ENCODE results near the gene GRAP2. TPM values are rescaled to one million over a fixed set of nuclear protein-coding genes. Genes with fewer than 3 reads are reported as not detected.

The GRAP2 gene
- total and polyA plus RNA-seq, 9 of the 15 experiments (the other 6 are each of a cell fraction or from before 2014, with no cell fraction given): 4.8 to 88.7 (median 60.4) TPM

GRCh38 chr22:39965748-39966147 lies 64.9 kb downstream of the GRAP2 start (continued):
- no peak for TF ChIP-seq ARID4B (CRISPR knock-in tag; IDR thresholded peaks at IDR 0.05)
- 0 out of 2 replicates have a peak, but pooled peaks have one; percentile 10 for TF ChIP-seq POLR2H (tag; IDR thresholded peaks at IDR 0.05; ENCODE audit: low read depth)
- peak; percentile 69 for TF ChIP-seq SOX6 (IDR thresholded peaks at IDR 0.05)
- TF ChIP-seq ZNF217 (CRISPR knock-in tag; IDR thresholded peaks at IDR 0.05): no peak
- no peak for TF ChIP-seq BRD4 (IDR thresholded peaks at IDR 0.05)
- peak; percentile 87 for TF ChIP-seq TCF3 (CRISPR knock-in tag; IDR thresholded peaks at IDR 0.05)
- TF ChIP-seq ZEB2 (IDR thresholded peaks at IDR 0.05): peak; percentile 94
- TF ChIP-seq TOE1 (IDR thresholded peaks at IDR 0.05; ENCODE audit: borderline replicate concordance): no peak
- TF ChIP-seq TOE1 (CRISPR knock-in tag; IDR thresholded peaks at IDR 0.05; ENCODE audit: borderline replicate concordance, low read depth): no peak
- TF ChIP-seq BHLHE40 (IDR thresholded peaks at IDR 0.05; ENCODE audit: low read length): no peak
- TF ChIP-seq ADNP (tag; IDR thresholded peaks at IDR 0.05): 0 out of 2 replicates have a peak, but pooled peaks have one; percentile 19
- no peak for TF ChIP-seq XRCC5 (IDR thresholded peaks at IDR 0.05; ENCODE audit: low read depth, low read length)
- TF ChIP-seq ZNF589 (CRISPR knock-in tag; IDR thresholded peaks at IDR 0.05; ENCODE audit: low read depth): 0 out of 2 replicates have a peak, but pooled peaks have one; percentile 48
- TF ChIP-seq KDM5B (IDR thresholded peaks at IDR 0.05; ENCODE audit: insufficient replicate concordance, low read depth, low read length): no peak
- TF ChIP-seq ZNF124 (CRISPR knock-in tag; IDR thresholded peaks at IDR 0.05): no peak
- 0 out of 2 replicates have a peak, but pooled peaks have one; percentile 23 for TF ChIP-seq ZNF431 (CRISPR knock-in tag; IDR thresholded peaks at IDR 0.05)
- TF ChIP-seq, protein P1, sequence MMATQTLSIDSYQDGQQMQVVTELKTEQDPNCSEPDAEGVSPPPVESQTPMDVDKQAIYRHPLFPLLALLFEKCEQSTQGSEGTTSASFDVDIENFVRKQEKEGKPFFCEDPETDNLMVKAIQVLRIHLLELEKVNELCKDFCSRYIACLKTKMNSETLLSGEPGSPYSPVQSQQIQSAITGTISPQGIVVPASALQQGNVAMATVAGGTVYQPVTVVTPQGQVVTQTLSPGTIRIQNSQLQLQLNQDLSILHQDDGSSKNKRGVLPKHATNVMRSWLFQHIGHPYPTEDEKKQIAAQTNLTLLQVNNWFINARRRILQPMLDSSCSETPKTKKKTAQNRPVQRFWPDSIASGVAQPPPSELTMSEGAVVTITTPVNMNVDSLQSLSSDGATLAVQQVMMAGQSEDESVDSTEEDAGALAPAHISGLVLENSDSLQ (IDR thresholded peaks at IDR 0.05): 0 out of 2 replicates have a peak, but pooled peaks have one; percentile 41
- no peak for TF ChIP-seq NR2C1 (IDR thresholded peaks at IDR 0.05)
- TF ChIP-seq NR2C1 (tag; IDR thresholded peaks at IDR 0.05): 0 out of 2 replicates have a peak, but pooled peaks have one; percentile 51
- TF ChIP-seq CBFA2T3 (IDR thresholded peaks at IDR 0.05): peak; percentile 94
- no peak for TF ChIP-seq ZC3H4 (CRISPR knock-in tag; IDR thresholded peaks at IDR 0.05; ENCODE audit: borderline replicate concordance)
- TF ChIP-seq, protein P2, sequence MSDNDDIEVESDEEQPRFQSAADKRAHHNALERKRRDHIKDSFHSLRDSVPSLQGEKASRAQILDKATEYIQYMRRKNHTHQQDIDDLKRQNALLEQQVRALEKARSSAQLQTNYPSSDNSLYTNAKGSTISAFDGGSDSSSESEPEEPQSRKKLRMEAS (CRISPR knock-in tag; IDR thresholded peaks at IDR 0.05): no peak
- peak; percentile 67 for TF ChIP-seq ZFP36 (IDR thresholded peaks at IDR 0.05; ENCODE audit: low read depth, low read length, partially characterized antibody)
- TF ChIP-seq ZNF253 (CRISPR knock-in tag; conservative IDR thresholded peaks at IDR 0.05): no peak
- peak; percentile 92 for TF ChIP-seq ARID1B (IDR thresholded peaks at IDR 0.05)
- TF ChIP-seq SNRNP70 (optimal IDR thresholded peaks at IDR 0.05; ENCODE audit: low read depth, low read length): no peak

Measured in K562 (cell line).